NCI-H1105 (cell line): ENCODE data around the gene SHISA4.
"Not testable (repeated sequence)": the region's sequence is repeated elsewhere in the genome, so short reads cannot be mapped to it uniquely, and the experiment has no call there.

Source experiments
- DNase-seq: peaks from one replicate; lab custom pipeline; 2025; lab: John Stamatoyannopoulos, UW

SHISA4 gene

GRCh38 chr1:201928266-201928665 lies 39.6 kb downstream of the SHISA4 start:
- no peak for DNase-seq

- DNase-seq: no peak
These were observed 41.4 kb downstream of the SHISA4 start for GRCh38 chr1:201930137-201930536.

GRCh38 chr1:201930803-201931202 lies 42.1 kb downstream of the SHISA4 start:
- DNase-seq: no peak

GRCh38 chr1:201933840-201934430 lies 45.2 kb downstream of the SHISA4 start:
- no peak for DNase-seq

GRCh38 chr1:201937624-201938213 lies 49.0 kb downstream of the SHISA4 start:
- DNase-seq: no peak

GRCh38 chr1:201938440-201939035 lies 49.8 kb downstream of the SHISA4 start:
- DNase-seq: no peak

GRCh38 chr1:201939148-201939547 lies 50.5 kb downstream of the SHISA4 start:
- no peak for DNase-seq

GRCh38 chr1:201939574-201939973 lies 50.9 kb downstream of the SHISA4 start:
- DNase-seq: no peak

- not testable (repeated sequence) for DNase-seq
These were observed 51.6 kb downstream of the SHISA4 start for GRCh38 chr1:201940316-201940715.

GRCh38 chr1:201941420-201942128 lies 52.9 kb downstream of the SHISA4 start:
- no peak for DNase-seq

- no peak for DNase-seq
These were observed 53.4 kb downstream of the SHISA4 start for GRCh38 chr1:201942129-201942495.
